ENCODE results near the gene CCL19. TPM values are rescaled to one million over a fixed set of nuclear protein-coding genes. Genes with fewer than 3 reads are reported as not detected.

Gene CCL19
- total RNA-seq, 2 donors from 2014 or later: 5.4 to 8.0 TPM

GRCh38 chr9:34688329-34689115 lies 2.6 kb downstream of the CCL19 start:
- H3K9me3 ChIP-seq: no peaks in the 10 kb centered on the region
- no peak overlapping the region for H3K4me3 ChIP-seq
- peaks cover 3 to 53% of the 10 kb centered on the region in 2 donors for H3K4me1 ChIP-seq (ENCODE audit: control insufficient read depth in 1 of 2, low read depth in 2 of 2)
- peaks cover 5% of the 10 kb centered on the region for H3K36me3 ChIP-seq
- DNase-seq (ENCODE audit: low spot score) (no peak), ATAC-seq (ENCODE audit: insufficient number of reproducible peaks, low FRiP score, low read depth) (no peak)
- no peak overlapping the region for H3K27ac ChIP-seq
- TF ChIP-seq CTCF (IDR thresholded peaks at IDR 0.05): no peak
- H3K27me3 ChIP-seq (replicated peaks; ENCODE audit: insufficient read depth): no peaks in the 10 kb centered on the region

GRCh38 chr9:34687276-34688030 lies 3.6 kb downstream of the CCL19 start:
- H3K4me3 ChIP-seq: no peak overlapping the region
- no peak for TF ChIP-seq CTCF (IDR thresholded peaks at IDR 0.05)
- no peak overlapping the region for H3K27ac ChIP-seq
- DNase-seq (ENCODE audit: low spot score) (no peak), ATAC-seq (ENCODE audit: insufficient number of reproducible peaks, low FRiP score, low read depth) (no peak)
- no peaks in the 10 kb centered on the region for H3K9me3 ChIP-seq
- H3K36me3 ChIP-seq: peaks cover 5% of the 10 kb centered on the region
- H3K27me3 ChIP-seq (replicated peaks; ENCODE audit: insufficient read depth): no peaks in the 10 kb centered on the region
- peaks cover 3 to 53% of the 10 kb centered on the region in 2 donors for H3K4me1 ChIP-seq (ENCODE audit: control insufficient read depth in 1 of 2, low read depth in 2 of 2)

DNA sequence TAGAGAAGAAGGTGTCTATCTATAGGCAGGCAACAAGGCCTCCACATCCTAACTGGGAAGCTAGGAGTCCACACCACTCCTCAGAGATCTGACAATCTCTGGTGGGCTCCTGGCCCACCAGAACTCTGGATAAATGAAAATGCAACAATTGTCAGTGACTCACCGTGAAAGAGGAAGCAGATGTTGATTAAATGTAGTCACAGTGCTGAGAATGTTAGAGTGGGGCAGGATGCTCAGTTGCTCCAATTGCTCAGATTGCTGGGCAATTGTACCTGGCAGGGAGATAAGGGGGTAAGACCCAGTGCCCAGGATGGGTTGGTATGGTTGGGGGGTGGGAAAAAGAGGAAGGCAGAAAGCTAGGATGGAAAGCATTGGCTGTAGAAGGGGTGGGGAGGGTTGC lies 4.3 kb downstream of the CCL19 start:
- Histone ChIP-seq H3K36me3 (peaks cover 5% of the 10 kb centered on the region), H3K27ac (no peak overlapping the region), H3K4me1 (ENCODE audit: control insufficient read depth in 1 of 2, low read depth in 2 of 2) (peaks cover 3 to 53% of the 10 kb centered on the region in 2 donors), H3K4me3 (no peak overlapping the region), H3K27me3 (replicated peaks; ENCODE audit: insufficient read depth) (no peaks in the 10 kb centered on the region), H3K9me3 (no peaks in the 10 kb centered on the region)
- DNase-seq (ENCODE audit: low spot score) (no peak), ATAC-seq (ENCODE audit: insufficient number of reproducible peaks, low FRiP score, low read depth) (no peak)
- no peak for TF ChIP-seq CTCF (IDR thresholded peaks at IDR 0.05)

- TF ChIP-seq CTCF (IDR thresholded peaks at IDR 0.05): no peak
- no peak overlapping the region for H3K4me3 ChIP-seq
- H3K9me3 ChIP-seq: no peaks in the 10 kb centered on the region
- no peaks in the 10 kb centered on the region for H3K27me3 ChIP-seq (replicated peaks; ENCODE audit: insufficient read depth)
- peak overlapping the region in 1 of 2 donors; percentile 6 for H3K27ac ChIP-seq
- no peak for DNase-seq (ENCODE audit: low spot score)
- H3K36me3 ChIP-seq: peaks cover 5% of the 10 kb centered on the region
- H3K4me1 ChIP-seq (ENCODE audit: control insufficient read depth in 1 of 2, low read depth in 2 of 2): peaks cover 0 to 48% of the 10 kb centered on the region in 2 donors
- ATAC-seq (ENCODE audit: insufficient number of reproducible peaks, low FRiP score, low read depth): no peak
Measured at GRCh38 chr9:34686231-34686630, 4.8 kb downstream of the CCL19 start.

DNA sequence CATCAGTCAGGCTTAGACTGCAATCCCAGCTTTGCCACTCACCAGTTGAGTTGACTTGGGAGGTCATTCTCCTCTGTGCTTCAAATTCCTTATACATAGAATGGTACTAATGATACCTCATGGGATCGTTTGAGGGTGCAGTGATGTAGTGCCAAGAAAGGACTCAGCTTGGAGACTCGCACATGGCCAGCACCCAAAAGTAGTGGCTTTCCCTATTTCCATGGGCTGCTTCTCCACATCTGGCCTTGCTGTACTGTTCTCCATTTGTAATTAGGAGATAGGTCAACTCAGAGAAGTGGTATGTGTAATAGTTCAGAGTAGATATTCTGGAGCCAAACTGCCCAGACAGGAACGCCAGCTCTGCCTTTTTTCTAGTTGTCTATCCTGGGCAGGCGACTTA lies 5.5 kb downstream of the CCL19 start:
- H3K27ac ChIP-seq: peak overlapping the region in 1 of 2 donors; percentile 6
- ATAC-seq (ENCODE audit: insufficient number of reproducible peaks, low FRiP score, low read depth) (no peak), DNase-seq (ENCODE audit: low spot score) (no peak)
- no peaks in the 10 kb centered on the region for H3K27me3 ChIP-seq (replicated peaks; ENCODE audit: insufficient read depth)
- no peaks in the 10 kb centered on the region for H3K9me3 ChIP-seq
- H3K4me1 ChIP-seq (ENCODE audit: control insufficient read depth in 1 of 2, low read depth in 2 of 2): peaks cover 0 to 41% of the 10 kb centered on the region in 2 donors
- peaks cover 5% of the 10 kb centered on the region for H3K36me3 ChIP-seq
- H3K4me3 ChIP-seq: no peak overlapping the region
- no peak for TF ChIP-seq CTCF (IDR thresholded peaks at IDR 0.05)
